Measurements from ENCODE around the gene RENBP. TPM values are rescaled to one million over a fixed set of nuclear protein-coding genes. Genes with fewer than 3 reads are reported as not detected.

The RENBP gene
- total RNA-seq, 2 experiments from 2014 or later: 8.6 to 9.3 TPM

DNA sequence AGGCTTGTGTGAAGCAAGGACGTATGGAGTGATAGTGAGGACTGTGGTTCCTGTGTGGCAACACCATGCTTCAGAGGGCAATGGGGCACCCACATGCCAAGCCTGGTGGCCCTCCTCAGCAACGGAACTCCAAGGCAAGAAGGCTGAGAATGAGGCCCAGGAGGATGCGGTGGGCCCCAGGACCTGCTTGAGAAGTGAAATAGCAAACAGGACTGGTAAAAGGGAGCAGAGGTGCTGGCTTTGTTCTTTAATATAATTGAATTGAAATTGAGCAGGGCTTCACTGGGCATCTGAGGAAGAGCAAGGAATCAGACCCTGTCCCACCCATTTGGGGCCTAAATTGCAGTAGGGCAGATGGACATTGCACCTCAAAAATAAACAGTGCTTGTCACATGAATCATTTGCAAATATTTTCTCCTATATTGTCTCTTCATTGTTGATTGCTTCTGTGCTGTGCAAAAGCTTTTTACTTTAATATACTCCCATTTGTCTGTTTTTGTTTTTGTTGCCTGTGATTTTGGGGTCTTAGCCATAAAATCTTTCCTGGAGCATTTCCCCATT lies 30.4 kb upstream of the RENBP start:
- Mint-ChIP-seq H3K4me1 (ENCODE audit: low read depth) (peaks cover 25% of the 10 kb centered on the region), H3K27me3 (no peaks in the 10 kb centered on the region), H3K9me3 (no peaks in the 10 kb centered on the region), H3K36me3 (ENCODE audit: low read depth) (peaks cover 19% of the 10 kb centered on the region), H3K4me3 (peak overlapping the region; percentile 38), H3K27ac (peak overlapping the region; percentile 98)
- TF ChIP-seq, protein P1, sequence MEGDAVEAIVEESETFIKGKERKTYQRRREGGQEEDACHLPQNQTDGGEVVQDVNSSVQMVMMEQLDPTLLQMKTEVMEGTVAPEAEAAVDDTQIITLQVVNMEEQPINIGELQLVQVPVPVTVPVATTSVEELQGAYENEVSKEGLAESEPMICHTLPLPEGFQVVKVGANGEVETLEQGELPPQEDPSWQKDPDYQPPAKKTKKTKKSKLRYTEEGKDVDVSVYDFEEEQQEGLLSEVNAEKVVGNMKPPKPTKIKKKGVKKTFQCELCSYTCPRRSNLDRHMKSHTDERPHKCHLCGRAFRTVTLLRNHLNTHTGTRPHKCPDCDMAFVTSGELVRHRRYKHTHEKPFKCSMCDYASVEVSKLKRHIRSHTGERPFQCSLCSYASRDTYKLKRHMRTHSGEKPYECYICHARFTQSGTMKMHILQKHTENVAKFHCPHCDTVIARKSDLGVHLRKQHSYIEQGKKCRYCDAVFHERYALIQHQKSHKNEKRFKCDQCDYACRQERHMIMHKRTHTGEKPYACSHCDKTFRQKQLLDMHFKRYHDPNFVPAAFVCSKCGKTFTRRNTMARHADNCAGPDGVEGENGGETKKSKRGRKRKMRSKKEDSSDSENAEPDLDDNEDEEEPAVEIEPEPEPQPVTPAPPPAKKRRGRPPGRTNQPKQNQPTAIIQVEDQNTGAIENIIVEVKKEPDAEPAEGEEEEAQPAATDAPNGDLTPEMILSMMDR (IDR thresholded peaks at IDR 0.05): no peak
- H3K27ac ChIP-seq (ENCODE audit: low read depth in 1 of 2, low read length in 2 of 2): peak overlapping the region; percentile 25 to 40
- peaks cover 25% of the 10 kb centered on the region for H3K4me1 ChIP-seq (ENCODE audit: insufficient read depth, low read length)
- H3K9me3 ChIP-seq (ENCODE audit: control insufficient read depth in 1 of 2, insufficient read depth in 1 of 2, low read length in 2 of 2): no peaks in the 10 kb centered on the region
- ATAC-seq (ENCODE audit: poor library complexity) (no peak), DNase-seq (peak in 2 of 14 experiments; percentile 17 to 20)
- no peak overlapping the region for H3K4me3 ChIP-seq (ENCODE audit: low read length)
- CTCF ChIA-PET: interaction anchor here (0.9 to 1.0 kb wide), 2 partner anchors 28 to 39 kb away, joined by 3 read pairs; no protein-coding TSS in a partner anchor
- intact Hi-C loops (cut with DNase I, micrococcal nuclease): loop anchor here in 1 of 2 experiments (5.0 kb wide), 1 partner anchor 42 kb away; the partner anchor contains the start of gene IRAK1
- POLR2A ChIA-PET: interaction anchor here (4.2 kb wide), 1 partner anchor 10 kb away, joined by 26 read pairs; no protein-coding TSS in a partner anchor
- no peaks in the 10 kb centered on the region for H3K36me3 ChIP-seq (ENCODE audit: insufficient read depth, low read length)
- H3K27me3 ChIP-seq (ENCODE audit: control insufficient read depth in 1 of 2, insufficient read depth in 2 of 2, low read length in 2 of 2): no peaks in the 10 kb centered on the region

DNA sequence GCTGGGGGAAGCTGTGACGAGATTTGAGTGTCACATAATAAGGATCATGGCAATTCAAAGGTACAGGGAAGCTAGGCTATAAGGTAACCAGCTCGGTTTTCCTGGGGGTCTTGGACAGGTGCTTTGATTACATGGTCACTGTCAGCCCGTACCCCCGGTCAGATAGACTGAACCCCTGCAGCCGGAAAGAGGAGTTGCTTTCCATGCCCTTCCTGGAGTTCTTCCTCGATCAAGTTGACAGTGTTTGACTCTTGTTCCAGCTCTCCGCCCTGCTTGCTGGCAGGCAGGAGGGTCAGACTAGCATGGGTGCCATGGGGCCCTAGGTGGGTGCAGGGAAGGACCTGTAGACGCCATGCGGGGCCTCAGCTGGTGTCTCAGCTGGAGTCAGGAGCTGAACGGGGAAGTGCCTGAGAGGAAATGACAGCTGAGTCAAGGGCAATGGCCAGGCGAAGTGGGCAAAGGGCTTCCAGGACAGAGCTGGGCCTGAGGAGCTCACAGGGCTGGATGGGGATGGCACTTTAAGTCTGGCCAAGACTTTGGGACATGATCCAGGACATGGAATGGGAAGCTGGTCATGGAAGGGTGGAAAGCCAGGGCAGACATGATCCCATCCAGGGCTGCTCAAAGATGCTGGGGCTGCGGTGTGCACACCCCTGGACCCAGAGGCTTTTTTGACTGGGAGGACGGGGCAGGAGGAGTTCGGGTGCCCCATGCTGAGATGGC lies 29.7 kb upstream of the RENBP start:
- POLR2A ChIA-PET: interaction anchor here (1.1 to 4.2 kb wide), 2 partner anchors 11 to 397 kb away, joined by 3 to 26 read pairs; no protein-coding TSS in a partner anchor

More for the DNA sequence above, 29.7 kb upstream of the RENBP start:
- H3K27ac ChIP-seq (ENCODE audit: low read depth in 1 of 2, low read length in 2 of 2): peak overlapping the region; percentile 64 to 70
- DNase-seq: peak in 3 of 14 experiments; percentile 31 to 45 (median 39)
- peak overlapping the region; percentile 68 for H3K4me3 ChIP-seq (ENCODE audit: low read length)
- peaks cover 19% of the 10 kb centered on the region for H3K36me3 Mint-ChIP-seq (ENCODE audit: low read depth)
- TF ChIP-seq, protein P1 (IDR thresholded peaks at IDR 0.05): no peak
- H3K4me3 Mint-ChIP-seq: peak overlapping the region; percentile 38
- no peaks in the 10 kb centered on the region for H3K27me3 Mint-ChIP-seq
- CTCF ChIA-PET: interaction anchor here (0.6 to 1.0 kb wide), 3 partner anchors 9 to 40 kb away, joined by 3 read pairs; no protein-coding TSS in a partner anchor
- H3K27ac Mint-ChIP-seq: peak overlapping the region; percentile 98
- intact Hi-C loops (cut with DNase I, micrococcal nuclease): no loop called here
- H3K4me1 Mint-ChIP-seq (ENCODE audit: low read depth): peaks cover 25% of the 10 kb centered on the region
- no peaks in the 10 kb centered on the region for H3K27me3 ChIP-seq (ENCODE audit: control insufficient read depth in 1 of 2, insufficient read depth in 2 of 2, low read length in 2 of 2)
- H3K4me1 ChIP-seq (ENCODE audit: insufficient read depth, low read length): peaks cover 32% of the 10 kb centered on the region
- H3K9me3 ChIP-seq (ENCODE audit: control insufficient read depth in 1 of 2, insufficient read depth in 1 of 2, low read length in 2 of 2): no peaks in the 10 kb centered on the region
- no peaks in the 10 kb centered on the region for H3K9me3 Mint-ChIP-seq
- no peaks in the 10 kb centered on the region for H3K36me3 ChIP-seq (ENCODE audit: insufficient read depth, low read length)
- no peak for ATAC-seq (ENCODE audit: poor library complexity)

All from CD4-positive, alpha-beta T cell (primary cell).